Kidney (tissue), 14 donors: ENCODE results near the gene BFSP2. TPM values are rescaled to one million over a fixed set of nuclear protein-coding genes. Genes with fewer than 3 reads are reported as not detected.

Experiments
- DNase-seq, 5 donors: peaks; one replicate each; pipeline ENCODE4 v3.0.0-alpha.2; 2013 to 2020
- FAIRE-seq: peaks from 2 replicates; lab custom pipeline; 2012; peaks lifted over from hg19 to GRCh38; lab: Jason Lieb, UNC
- H3K27ac ChIP-seq, 2 donors: one replicate each; pipeline ENCODE4 v1.7.0; 2013; ENCODE audit warnings: low read depth in 2 of 2, low read length in 2 of 2, inconsistent platforms in 1 of 2
- H3K27me3 ChIP-seq: one replicate; pipeline ENCODE4 v1.7.1; 2013; ENCODE audit warnings: low read length, inconsistent platforms; ENCODE audit not compliant: control insufficient read depth, insufficient read depth
- H3K36me3 ChIP-seq, 3 donors: one replicate each; pipeline versions ENCODE4 v1.7.0 to v1.7.1; 2013; ENCODE audit warnings: low read length in 3 of 3, control low read depth in 1 of 3, inconsistent platforms in 1 of 3; ENCODE audit not compliant: insufficient read depth in 3 of 3, control insufficient read depth in 2 of 3
- H3K4me1 ChIP-seq, 3 donors: one replicate each; pipeline versions ENCODE4 v1.7.0 to v1.7.1; 2013; ENCODE audit warnings: low read length in 3 of 3, inconsistent platforms in 1 of 3, low read depth in 1 of 3; ENCODE audit not compliant: control insufficient read depth in 2 of 3, insufficient read depth in 2 of 3
- H3K4me3 ChIP-seq, 3 donors: one replicate each; pipeline versions ENCODE4 v1.7.0 to v1.8.1; 2013; ENCODE audit warnings: low read length in 3 of 3, control low read depth in 1 of 3, inconsistent platforms in 1 of 3
- H3K9ac ChIP-seq, 3 donors: one replicate each; pipeline versions ENCODE4 v1.7.0 to v1.7.1; 2013; ENCODE audit warnings: low read length in 3 of 3, control low read depth in 1 of 3, inconsistent platforms in 1 of 3
- H3K9me3 ChIP-seq, 3 donors: one replicate each; pipeline versions ENCODE4 v1.7.0 to v1.7.1; 2013; ENCODE audit warnings: low read length in 3 of 3, control low read depth in 1 of 3, inconsistent platforms in 1 of 3; ENCODE audit not compliant: control insufficient read depth in 2 of 3, insufficient read depth in 1 of 3
- intact Hi-C: fragments of 100-400 bp; cut with DNase I; formaldehyde crosslinking; loops from one replicate; pipeline ENCODE4 v1.11.1; 2022
- polyA plus RNA-seq: library from polyadenylated mRNA; stranded (reverse); fragments of 350-450 nt; fragmentation: Illumina TruSeq; extraction: RNeasy Lipid Tissue Mini Kit (QIAGEN cat#74804); gene quantifications from one replicate; pipeline ENCODE4 v1.2.3, GENCODE V29; 2014; ENCODE audit warnings: low read depth, low replicate concordance; ENCODE audit not compliant: insufficient read depth
- total RNA-seq: library from RNA; stranded (reverse); fragmentation: NEBNext Ultra II Directional; extraction: Animal tissue kit (Norgen Biotek cat#: 25700); gene quantifications from one replicate; pipeline ENCODE4 v1.2.1, GENCODE V29; 2021
- TF ChIP-seq, protein P1 (sequence below): IDR thresholded peaks from 3 replicates; pipeline ENCODE4 v1.5.1; 2012; ENCODE audit warnings: mild to moderate bottlenecking, moderate library complexity, borderline replicate concordance; ENCODE audit not compliant: insufficient read depth; ENCODE audit errors: extremely low read depth
- donor health status: control.
- donor health status: control.
- donor health status: control.
- donor health status: control.
- donor health status: control.
- donor health status: DM: yes; HTN: yes; CAD: no.
- donor health status: Normal renal cell carcinoma (clear cell type).

The BFSP2 gene
- total and polyA plus RNA-seq, 2 donors from 2014 or later, result 0.41 to 0.86 TPM

DNA sequence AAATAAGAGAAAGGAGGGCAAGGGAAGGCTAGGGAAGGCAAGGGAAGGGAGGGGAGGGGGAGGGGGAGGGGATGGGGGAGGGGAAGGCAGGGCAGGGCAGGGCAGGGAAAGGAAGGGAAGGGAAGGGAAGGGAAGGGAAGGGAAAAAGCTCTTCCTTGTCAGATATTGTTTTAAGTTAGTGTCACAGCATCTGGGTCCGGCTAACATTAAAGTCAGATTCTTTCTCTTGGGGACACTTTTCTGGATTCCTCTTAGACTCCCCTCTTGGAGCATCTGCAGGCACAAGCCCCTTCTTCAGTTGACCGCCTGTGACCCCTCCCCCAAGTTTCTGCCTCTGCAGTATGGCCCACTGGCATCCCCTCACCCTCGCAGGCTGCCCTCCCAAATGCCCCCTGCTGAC, 26.0 kb downstream of the BFSP2 start:
- no peaks in the 10 kb centered on the region for H3K27me3 ChIP-seq
- TF ChIP-seq, protein P1, sequence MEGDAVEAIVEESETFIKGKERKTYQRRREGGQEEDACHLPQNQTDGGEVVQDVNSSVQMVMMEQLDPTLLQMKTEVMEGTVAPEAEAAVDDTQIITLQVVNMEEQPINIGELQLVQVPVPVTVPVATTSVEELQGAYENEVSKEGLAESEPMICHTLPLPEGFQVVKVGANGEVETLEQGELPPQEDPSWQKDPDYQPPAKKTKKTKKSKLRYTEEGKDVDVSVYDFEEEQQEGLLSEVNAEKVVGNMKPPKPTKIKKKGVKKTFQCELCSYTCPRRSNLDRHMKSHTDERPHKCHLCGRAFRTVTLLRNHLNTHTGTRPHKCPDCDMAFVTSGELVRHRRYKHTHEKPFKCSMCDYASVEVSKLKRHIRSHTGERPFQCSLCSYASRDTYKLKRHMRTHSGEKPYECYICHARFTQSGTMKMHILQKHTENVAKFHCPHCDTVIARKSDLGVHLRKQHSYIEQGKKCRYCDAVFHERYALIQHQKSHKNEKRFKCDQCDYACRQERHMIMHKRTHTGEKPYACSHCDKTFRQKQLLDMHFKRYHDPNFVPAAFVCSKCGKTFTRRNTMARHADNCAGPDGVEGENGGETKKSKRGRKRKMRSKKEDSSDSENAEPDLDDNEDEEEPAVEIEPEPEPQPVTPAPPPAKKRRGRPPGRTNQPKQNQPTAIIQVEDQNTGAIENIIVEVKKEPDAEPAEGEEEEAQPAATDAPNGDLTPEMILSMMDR, result no peak
- no peak overlapping the region for H3K27ac ChIP-seq
- DNase-seq (no peak), FAIRE-seq (no peak)
- H3K9me3 ChIP-seq, result no peaks in the 10 kb centered on the region
- no peak overlapping the region for H3K4me3 ChIP-seq
- intact Hi-C loops, result loop anchor here (10.0 kb wide), 1 partner anchor 701 kb away; the partner anchor contains the start of gene NPHP3
- H3K4me1 ChIP-seq, result no peaks in the 10 kb centered on the region
- no peaks in the 10 kb centered on the region for H3K36me3 ChIP-seq
- H3K9ac ChIP-seq, result no peak overlapping the region

DNA sequence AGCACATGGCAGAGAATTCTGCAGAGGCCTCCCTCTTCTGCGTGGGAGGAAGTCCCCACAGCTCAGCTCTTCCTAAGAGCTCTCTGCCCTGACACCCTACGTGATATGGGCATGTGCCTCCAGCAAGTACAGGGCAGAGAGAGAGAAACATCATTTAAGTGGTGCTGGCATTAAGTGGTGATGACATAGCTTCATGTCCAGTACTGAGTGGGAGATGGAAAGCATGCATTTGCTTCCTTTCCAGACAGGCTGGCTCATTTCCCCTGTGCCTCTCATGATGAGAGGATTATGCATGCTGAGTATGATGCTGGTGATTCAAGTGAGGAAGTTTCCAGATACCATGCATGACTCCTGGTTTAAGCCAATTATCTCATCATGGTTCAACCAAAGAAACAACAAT, 26.9 kb downstream of the BFSP2 start:
- H3K27ac ChIP-seq, result no peak overlapping the region
- no peaks in the 10 kb centered on the region for H3K27me3 ChIP-seq
- no peaks in the 10 kb centered on the region for H3K9me3 ChIP-seq
- TF ChIP-seq, protein P1, result no peak
- H3K4me1 ChIP-seq, result no peaks in the 10 kb centered on the region
- no peaks in the 10 kb centered on the region for H3K36me3 ChIP-seq
- no peak overlapping the region for H3K4me3 ChIP-seq
- no peak overlapping the region for H3K9ac ChIP-seq
- FAIRE-seq (no peak), DNase-seq (peak in 1 of 5 donors; percentile 9)
- intact Hi-C loops, result loop anchor here (10.0 kb wide), 1 partner anchor 702 kb away; the partner anchor contains the start of gene NPHP3

DNA sequence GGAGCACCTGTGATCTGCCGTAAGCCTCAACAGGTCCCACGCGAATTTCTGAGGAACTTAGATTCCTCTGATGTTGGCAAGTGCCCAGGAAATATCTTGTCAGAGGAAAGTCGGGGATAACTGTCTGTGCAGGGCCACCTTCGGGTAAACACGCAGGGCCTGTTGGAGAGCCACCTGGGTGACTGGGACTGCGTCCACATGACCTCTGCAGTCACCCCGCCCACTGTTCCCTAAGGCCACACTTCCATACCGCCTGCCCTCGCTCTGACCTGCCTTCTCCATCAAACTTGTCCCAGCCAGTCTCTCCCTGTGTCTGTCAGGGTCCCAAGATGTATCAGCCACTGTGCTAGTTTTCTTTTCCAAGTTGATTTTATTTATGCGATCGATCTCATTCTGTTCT, 28.7 kb downstream of the BFSP2 start:
- Histone ChIP-seq H3K27ac (no peak overlapping the region), H3K9ac (no peak overlapping the region), H3K9me3 (no peaks in the 10 kb centered on the region), H3K4me1 (no peaks in the 10 kb centered on the region), H3K4me3 (no peak overlapping the region), H3K36me3 (no peaks in the 10 kb centered on the region), H3K27me3 (no peaks in the 10 kb centered on the region)
- FAIRE-seq (no peak), DNase-seq (no peak)
- intact Hi-C loops, result loop anchor here (10.0 kb wide), 1 partner anchor 704 kb away; the partner anchor contains the start of gene NPHP3
- TF ChIP-seq, protein P1, result no peak

DNA sequence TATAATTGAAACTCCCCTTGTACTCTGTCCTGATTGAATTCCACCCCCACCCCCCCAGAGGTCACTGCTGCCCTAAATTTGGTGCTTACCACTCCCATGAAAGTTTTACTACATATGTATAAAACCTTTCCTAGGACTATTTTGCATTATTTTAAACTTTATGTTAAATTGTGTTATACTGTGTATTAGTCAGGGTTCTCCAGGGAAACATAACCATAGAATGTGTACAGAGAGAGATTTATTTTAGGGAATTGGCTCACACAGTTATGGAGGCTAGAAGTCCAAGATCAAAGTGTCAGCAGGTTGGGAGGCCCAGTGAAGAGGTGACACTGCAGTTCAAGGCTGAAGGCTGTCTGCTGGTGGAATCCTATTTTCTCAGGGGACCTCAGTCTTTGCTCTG, 29.2 kb downstream of the BFSP2 start:
- Histone ChIP-seq H3K36me3 (no peaks in the 10 kb centered on the region), H3K4me3 (no peak overlapping the region), H3K4me1 (no peaks in the 10 kb centered on the region), H3K9ac (no peak overlapping the region), H3K9me3 (no peaks in the 10 kb centered on the region), H3K27ac (no peak overlapping the region), H3K27me3 (no peaks in the 10 kb centered on the region)
- intact Hi-C loops, result loop anchor here (10.0 kb wide), 1 partner anchor 704 kb away; the partner anchor contains the start of gene NPHP3
- DNase-seq (no peak), FAIRE-seq (no peak)
- TF ChIP-seq, protein P1, result no peak
